Measurements from ENCODE around the gene TSFM.

- TF ChIP-seq, protein P1, sequence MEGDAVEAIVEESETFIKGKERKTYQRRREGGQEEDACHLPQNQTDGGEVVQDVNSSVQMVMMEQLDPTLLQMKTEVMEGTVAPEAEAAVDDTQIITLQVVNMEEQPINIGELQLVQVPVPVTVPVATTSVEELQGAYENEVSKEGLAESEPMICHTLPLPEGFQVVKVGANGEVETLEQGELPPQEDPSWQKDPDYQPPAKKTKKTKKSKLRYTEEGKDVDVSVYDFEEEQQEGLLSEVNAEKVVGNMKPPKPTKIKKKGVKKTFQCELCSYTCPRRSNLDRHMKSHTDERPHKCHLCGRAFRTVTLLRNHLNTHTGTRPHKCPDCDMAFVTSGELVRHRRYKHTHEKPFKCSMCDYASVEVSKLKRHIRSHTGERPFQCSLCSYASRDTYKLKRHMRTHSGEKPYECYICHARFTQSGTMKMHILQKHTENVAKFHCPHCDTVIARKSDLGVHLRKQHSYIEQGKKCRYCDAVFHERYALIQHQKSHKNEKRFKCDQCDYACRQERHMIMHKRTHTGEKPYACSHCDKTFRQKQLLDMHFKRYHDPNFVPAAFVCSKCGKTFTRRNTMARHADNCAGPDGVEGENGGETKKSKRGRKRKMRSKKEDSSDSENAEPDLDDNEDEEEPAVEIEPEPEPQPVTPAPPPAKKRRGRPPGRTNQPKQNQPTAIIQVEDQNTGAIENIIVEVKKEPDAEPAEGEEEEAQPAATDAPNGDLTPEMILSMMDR (IDR thresholded peaks at IDR 0.05; ENCODE audit: low read depth, low read length, missing input control), result no peak
- TF ChIP-seq FOXA1 (IDR thresholded peaks at IDR 0.05) (no peak), YY1 (IDR thresholded peaks at IDR 0.05) (no peak), RXRA (IDR thresholded peaks at IDR 0.05) (no peak), MAX (IDR thresholded peaks at IDR 0.05) (no peak), RAD21 (IDR thresholded peaks at IDR 0.05) (no peak), EGR1 (IDR thresholded peaks at IDR 0.05; ENCODE audit: low read depth in 2 of 2) (no peak)
These were observed 28.7 kb upstream of the TSFM start for GRCh38 chr12:57753756-57754337.

Data from liver (tissue), 3 donors.